Stimulated activated effector memory CD8-positive, alpha-beta T cell treated with anti-CD3 and anti-CD28 coated beads, Interleukin-12 subunit alpha, Interleukin-12 subunit beta, amount 100 ng/mL, for 72 hours (primary cell): Measurements from ENCODE around the gene IMMT.
A peak's percentile ranks its signal among the peaks of the same experiment; 100 is the strongest.
"Not testable (repeated sequence)": the region's sequence is repeated elsewhere in the genome, so short reads cannot be mapped to it uniquely, and the experiment has no call there.

Experiments used
- ATAC-seq: fragments of 150-1000 bp; cut with Tn5 transposase; 2 replicates; pipeline ENCODE4 v1.10.0; 2021
- DNase-seq, 2 donors: peaks; one replicate each; pipeline ENCODE4 v3.0.0; 2021 to 2022; ENCODE audit warnings: low spot score in 2 of 2
- H3K27ac Mint-ChIP-seq: one replicate; pipeline ENCODE4 v1.8.0; 2022; ENCODE audit warnings: mild to moderate bottlenecking, mixed read lengths
- H3K36me3 Mint-ChIP-seq: one replicate; pipeline ENCODE4 v1.8.0; 2022; ENCODE audit warnings: mild to moderate bottlenecking, mixed read lengths
- H3K4me1 Mint-ChIP-seq: one replicate; pipeline ENCODE4 v1.8.0; 2022; ENCODE audit warnings: mixed read lengths
- H3K4me3 Mint-ChIP-seq: one replicate; pipeline ENCODE4 v1.8.0; 2022; ENCODE audit warnings: mild to moderate bottlenecking, mixed read lengths
- H3K9me3 Mint-ChIP-seq: one replicate; pipeline ENCODE4 v1.8.0; 2022; ENCODE audit warnings: mixed read lengths

IMMT gene

DNA sequence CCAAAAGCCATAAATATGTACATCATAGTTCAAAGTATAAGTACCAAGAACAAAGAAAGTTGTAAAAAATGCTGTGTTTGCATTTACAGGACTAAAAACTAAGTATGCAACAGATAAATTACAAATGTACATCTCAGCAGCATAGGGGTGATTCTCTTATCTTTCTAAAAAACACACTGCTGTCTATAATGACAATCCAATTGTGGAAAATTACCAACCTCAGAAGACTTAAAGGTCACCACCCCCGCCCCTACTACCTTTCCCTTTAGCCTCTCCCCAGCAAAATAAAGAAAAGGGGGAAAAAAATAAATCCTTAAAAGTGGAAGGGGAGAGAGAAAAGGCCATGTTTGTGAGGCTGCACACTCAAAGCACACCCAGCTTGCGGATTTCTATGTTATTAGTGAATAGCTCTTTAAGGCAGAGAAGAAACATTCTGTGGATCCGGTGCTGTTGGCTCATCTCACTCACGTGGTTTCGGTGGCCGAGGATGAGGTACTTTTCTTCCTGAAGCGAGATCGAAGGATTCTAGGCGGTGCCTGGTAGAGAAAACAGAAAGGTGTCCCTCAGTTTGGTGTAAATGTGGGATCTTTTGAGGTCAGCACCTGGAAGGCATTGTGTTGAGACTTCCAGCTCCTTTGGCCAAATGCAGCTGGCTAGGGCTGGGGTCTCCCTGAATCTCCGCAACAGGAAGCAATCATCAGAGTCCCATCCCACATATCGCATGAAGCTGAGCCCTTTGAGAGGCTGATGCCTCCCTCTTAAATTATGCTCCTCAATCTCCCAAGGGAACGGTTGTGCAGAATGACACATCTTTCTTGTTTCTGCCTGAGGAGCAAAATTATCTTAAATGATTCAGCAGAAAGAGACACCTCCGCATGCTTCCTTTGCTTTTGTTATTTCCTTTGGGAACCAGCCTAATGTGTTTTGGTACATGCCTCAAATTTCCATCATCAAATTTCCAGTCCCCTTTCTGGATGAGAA lies 21.6 kb upstream of the IMMT start:
- H3K4me3 Mint-ChIP-seq, result no peak overlapping the region
- no peaks in the 10 kb centered on the region for H3K9me3 Mint-ChIP-seq
- peaks cover 25% of the 10 kb centered on the region for H3K36me3 Mint-ChIP-seq
- H3K27ac Mint-ChIP-seq, result no peak overlapping the region
- H3K4me1 Mint-ChIP-seq, result peaks cover 15% of the 10 kb centered on the region
- no peak for ATAC-seq
- no peak for DNase-seq

DNA sequence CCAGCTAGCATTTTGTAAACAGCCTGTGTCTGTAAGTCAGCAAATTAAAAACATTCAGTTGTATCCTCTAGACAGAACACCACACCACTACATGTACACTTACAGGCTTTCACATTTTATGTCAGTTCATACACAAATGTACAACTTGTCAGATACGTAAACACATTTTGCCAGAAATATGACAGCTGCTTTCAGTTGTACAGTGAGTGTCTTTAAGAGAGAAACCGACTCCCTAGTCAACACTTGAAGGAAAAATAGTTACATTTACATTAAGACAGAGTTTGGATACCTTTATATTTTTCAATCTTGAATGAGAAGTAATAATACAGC lies 19.2 kb upstream of the IMMT start:
- peak overlapping the region; percentile 77 for H3K27ac Mint-ChIP-seq
- H3K4me1 Mint-ChIP-seq, result peaks cover 6% of the 10 kb centered on the region

GRCh38 chr2:86213699-86214502 lies 18.6 kb upstream of the IMMT start:
- peaks cover 6% of the 10 kb centered on the region for H3K4me1 Mint-ChIP-seq
- H3K4me3 Mint-ChIP-seq, result no peak overlapping the region
- H3K9me3 Mint-ChIP-seq, result no peaks in the 10 kb centered on the region
- H3K36me3 Mint-ChIP-seq, result peaks cover 55% of the 10 kb centered on the region
- H3K27ac Mint-ChIP-seq, result peak overlapping the region; percentile 77
- ATAC-seq, result no peak
- no peak for DNase-seq

More for the DNA sequence above, 19.2 kb upstream of the IMMT start:
- H3K4me3 Mint-ChIP-seq, result no peak overlapping the region
- DNase-seq, result no peak
- H3K9me3 Mint-ChIP-seq, result no peaks in the 10 kb centered on the region
- ATAC-seq, result no peak
- H3K36me3 Mint-ChIP-seq, result peaks cover 49% of the 10 kb centered on the region

DNA sequence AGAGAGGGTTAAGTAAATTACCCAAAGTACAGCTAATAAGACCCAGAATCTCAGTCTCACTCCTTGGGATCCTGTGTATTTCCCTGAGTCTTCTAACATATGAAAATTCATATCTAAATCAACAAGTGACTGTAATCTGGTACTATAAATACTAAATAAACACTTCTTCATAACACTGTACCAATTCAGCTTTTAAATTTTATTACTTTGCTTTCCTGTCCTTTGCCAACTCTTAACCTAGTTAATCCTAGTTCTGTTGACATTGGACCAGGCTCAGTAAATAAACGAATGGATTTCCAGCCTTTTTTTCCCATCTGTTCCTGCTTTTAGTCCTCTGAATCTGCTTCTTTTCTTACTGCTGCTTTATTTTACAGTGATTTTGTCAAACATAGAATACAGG lies 17.8 kb upstream of the IMMT start:
- H3K27ac Mint-ChIP-seq, result no peak overlapping the region
- H3K4me3 Mint-ChIP-seq, result no peak overlapping the region
- no peak for DNase-seq
- no peaks in the 10 kb centered on the region for H3K9me3 Mint-ChIP-seq
- peaks cover 64% of the 10 kb centered on the region for H3K36me3 Mint-ChIP-seq
- H3K4me1 Mint-ChIP-seq, result peaks cover 2% of the 10 kb centered on the region
- ATAC-seq, result no peak

GRCh38 chr2:86211796-86212188 lies 16.5 kb upstream of the IMMT start:
- Mint-ChIP-seq H3K4me3 (no peak overlapping the region), H3K27ac (no peak overlapping the region), H3K4me1 (no peaks in the 10 kb centered on the region), H3K36me3 (peaks cover 76% of the 10 kb centered on the region), H3K9me3 (no peaks in the 10 kb centered on the region)
- DNase-seq (no peak), ATAC-seq (no peak)

DNA sequence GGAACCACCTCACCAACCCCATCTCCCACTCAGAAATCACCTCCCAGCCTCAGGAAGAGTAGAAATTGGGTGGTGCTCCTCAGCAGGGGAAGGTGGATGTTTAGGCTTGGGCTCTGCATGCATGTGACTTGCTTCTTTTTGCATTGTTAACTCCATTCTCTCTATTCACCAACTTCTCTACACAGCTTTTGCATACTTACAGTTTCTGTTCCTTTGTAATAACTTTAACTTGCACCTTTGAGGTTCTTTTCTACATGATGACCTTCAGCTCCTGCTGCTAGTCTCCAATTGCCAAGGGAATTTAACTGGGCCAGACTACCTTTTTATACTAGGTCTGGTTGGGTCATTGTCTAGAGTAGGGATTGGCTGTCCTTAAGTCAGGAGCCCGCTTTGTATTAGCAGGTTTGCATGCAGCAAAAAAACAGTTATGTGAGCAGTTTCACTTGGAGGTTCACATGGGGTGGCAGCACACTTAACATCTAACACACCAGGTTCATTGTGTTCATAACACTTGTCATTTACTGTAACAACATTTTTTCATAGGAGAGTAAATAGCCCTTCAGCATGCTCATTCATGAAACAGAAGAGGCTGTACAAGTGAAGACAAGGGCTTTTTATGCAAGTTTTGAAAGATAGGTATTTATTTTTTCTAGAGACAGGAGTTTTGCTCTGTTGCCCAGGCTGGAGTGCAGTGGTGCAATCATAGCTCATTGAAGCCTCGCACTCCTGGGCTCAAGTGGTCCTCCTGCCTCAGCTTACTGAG lies 16.0 kb upstream of the IMMT start:
- Mint-ChIP-seq H3K4me3 (no peak overlapping the region), H3K36me3 (peaks cover 82% of the 10 kb centered on the region), H3K4me1 (no peaks in the 10 kb centered on the region), H3K27ac (no peak overlapping the region), H3K9me3 (no peaks in the 10 kb centered on the region)
- no peak for DNase-seq
- no peak for ATAC-seq

DNA sequence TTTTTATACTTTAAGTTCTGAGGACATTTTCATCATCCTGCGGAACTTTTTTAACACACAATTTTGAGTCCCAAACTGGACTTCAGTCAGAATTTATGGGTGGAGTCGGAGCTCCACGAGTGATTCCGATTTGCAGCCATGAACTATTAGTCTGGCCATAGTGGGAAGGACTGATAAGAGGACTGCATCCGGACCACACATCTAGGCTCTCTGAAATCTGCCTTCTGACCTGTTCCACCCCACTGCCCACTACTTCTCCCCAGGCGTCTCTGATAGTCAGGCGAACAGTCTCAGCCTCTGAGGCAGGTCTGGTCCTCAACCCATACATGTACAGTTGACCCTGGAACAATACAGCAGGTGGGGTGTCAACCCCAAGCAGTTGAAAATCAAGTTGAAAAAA lies 9.2 kb upstream of the IMMT start:
- ATAC-seq (no peak), DNase-seq (no peak)
- peaks cover 63% of the 10 kb centered on the region for H3K36me3 Mint-ChIP-seq
- peaks cover 22% of the 10 kb centered on the region for H3K4me1 Mint-ChIP-seq
- H3K27ac Mint-ChIP-seq, result peak overlapping the region; percentile 5
- H3K9me3 Mint-ChIP-seq, result no peaks in the 10 kb centered on the region
- H3K4me3 Mint-ChIP-seq, result no peak overlapping the region

DNA sequence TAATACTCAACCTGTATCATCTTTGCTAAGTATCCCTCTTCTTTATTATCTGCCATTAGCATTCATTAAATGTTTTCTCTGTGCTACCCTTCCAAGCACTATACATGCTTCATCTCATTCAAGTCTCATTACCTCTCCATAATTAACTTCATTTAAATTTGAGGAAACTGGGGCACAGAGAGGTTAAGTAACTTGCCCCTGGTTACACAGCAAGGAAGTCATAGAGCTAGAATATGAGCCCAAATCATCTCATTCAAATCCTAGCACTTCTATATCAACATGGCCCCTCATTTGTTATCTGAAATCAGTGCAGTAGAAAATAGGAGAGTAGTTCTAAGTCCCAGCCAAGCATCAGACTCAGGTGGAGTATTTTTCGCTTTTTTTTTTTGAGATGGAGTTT lies 8.4 kb upstream of the IMMT start:
- no peak for DNase-seq
- Mint-ChIP-seq H3K9me3 (no peaks in the 10 kb centered on the region), H3K36me3 (peaks cover 60% of the 10 kb centered on the region), H3K4me3 (no peak overlapping the region), H3K4me1 (peaks cover 26% of the 10 kb centered on the region), H3K27ac (no peak overlapping the region)
- ATAC-seq, result no peak

DNA sequence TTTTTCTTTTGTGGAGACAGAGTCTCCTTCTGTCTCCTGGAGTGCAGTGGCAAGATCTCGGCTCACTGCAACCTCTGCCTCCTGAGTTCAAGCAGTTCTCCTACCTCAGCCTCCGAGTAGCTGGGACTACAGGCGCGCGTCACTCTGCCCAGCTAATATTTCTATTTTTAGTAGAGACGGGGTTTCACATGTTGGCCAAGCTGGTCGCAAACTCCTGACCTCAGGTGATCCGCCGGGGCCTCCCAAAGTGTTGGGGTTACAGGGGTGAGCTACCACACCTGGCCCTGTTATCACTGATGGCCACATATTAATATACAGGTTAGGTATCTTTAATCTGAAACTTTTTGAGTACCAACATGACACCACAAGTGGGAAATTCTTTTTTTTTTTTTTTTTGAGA lies 7.4 kb upstream of the IMMT start:
- H3K27ac Mint-ChIP-seq, result no peak overlapping the region
- H3K4me1 Mint-ChIP-seq, result peaks cover 26% of the 10 kb centered on the region
- no peak for ATAC-seq
- no peaks in the 10 kb centered on the region for H3K9me3 Mint-ChIP-seq
- no peak for DNase-seq
- peaks cover 51% of the 10 kb centered on the region for H3K36me3 Mint-ChIP-seq
- no peak overlapping the region for H3K4me3 Mint-ChIP-seq

GRCh38 chr2:86202336-86202692 lies 7.1 kb upstream of the IMMT start:
- H3K4me3 Mint-ChIP-seq, result no peak overlapping the region
- ATAC-seq (no peak), DNase-seq (no peak)
- peaks cover 47% of the 10 kb centered on the region for H3K36me3 Mint-ChIP-seq
- no peaks in the 10 kb centered on the region for H3K9me3 Mint-ChIP-seq
- H3K4me1 Mint-ChIP-seq, result peaks cover 26% of the 10 kb centered on the region
- no peak overlapping the region for H3K27ac Mint-ChIP-seq

DNA sequence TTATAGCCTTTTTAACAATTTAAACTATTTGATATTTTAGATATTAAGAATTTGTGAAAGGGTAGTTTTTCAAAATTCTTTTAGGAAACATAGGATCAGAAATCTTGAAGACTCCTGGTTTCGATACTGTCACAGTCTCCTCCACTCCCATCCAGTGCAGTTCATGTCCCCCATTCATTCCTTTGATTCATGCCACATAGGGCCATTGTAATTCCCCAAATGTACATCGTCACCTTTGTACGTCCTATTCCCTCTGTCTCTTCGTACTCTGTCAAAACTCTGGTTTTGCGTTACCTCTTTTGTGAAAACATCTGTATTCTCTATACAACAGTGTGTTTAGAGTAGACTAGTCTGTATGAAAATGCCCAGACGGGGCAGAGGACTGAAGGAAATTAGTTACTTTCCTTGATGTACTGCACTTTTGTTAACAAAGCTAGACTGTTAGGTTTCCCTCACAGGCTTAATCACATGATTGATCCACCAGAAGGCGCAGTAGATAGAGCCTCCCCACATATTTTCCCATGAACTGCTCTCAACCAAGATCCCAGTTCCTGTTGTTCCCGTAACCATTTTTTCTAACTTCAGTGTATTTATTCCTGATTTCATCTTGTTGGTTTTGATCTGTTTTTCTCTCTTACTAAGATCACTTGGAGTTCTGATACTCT lies 6.5 kb upstream of the IMMT start:
- no peak overlapping the region for H3K27ac Mint-ChIP-seq
- H3K36me3 Mint-ChIP-seq, result peaks cover 42% of the 10 kb centered on the region
- peaks cover 30% of the 10 kb centered on the region for H3K4me1 Mint-ChIP-seq
- no peak overlapping the region for H3K4me3 Mint-ChIP-seq
- ATAC-seq (no peak), DNase-seq (no peak)
- no peaks in the 10 kb centered on the region for H3K9me3 Mint-ChIP-seq

DNA sequence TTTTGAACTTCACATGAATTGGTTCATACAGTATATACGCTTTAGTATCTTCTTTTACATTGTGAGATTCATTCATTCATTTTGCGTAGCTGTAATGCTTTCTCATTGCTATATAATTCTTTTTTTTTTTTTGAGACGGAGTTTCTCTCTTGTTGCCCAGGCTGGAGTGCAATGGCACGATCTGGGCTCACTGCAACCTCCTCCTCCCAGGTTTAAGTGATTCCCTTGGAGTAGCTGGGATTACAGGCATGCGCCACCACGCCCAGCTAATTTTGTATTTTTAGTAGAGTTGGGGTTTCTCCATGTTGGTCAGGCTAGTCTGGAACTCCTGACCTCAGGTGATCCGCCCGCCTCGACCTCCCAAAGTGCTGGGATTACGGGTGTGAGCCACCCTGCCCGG lies 5.3 kb upstream of the IMMT start:
- peaks cover 38% of the 10 kb centered on the region for H3K4me1 Mint-ChIP-seq
- H3K9me3 Mint-ChIP-seq, H3K27ac Mint-ChIP-seq, DNase-seq, ATAC-seq: not testable (repeated sequence)
- peaks cover 30% of the 10 kb centered on the region for H3K36me3 Mint-ChIP-seq
- H3K4me3 Mint-ChIP-seq, result peak overlapping the region; percentile 89

DNA sequence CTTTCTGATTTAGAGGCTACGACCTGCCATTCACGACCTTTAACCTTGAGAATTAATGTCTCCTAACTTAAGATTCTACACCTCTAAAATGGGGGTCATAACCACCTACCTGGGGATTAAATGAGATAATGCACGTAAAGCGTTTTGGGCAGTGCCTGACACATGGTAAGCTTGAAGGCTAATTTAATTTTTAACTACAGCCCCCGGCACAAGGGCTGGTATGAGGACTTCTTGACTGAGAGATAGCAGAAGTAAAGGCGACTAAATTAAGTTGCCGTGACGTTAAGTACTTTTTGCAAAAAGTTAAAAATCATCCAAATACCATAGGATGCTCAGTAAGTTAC lies 4.5 kb upstream of the IMMT start:
- H3K27ac Mint-ChIP-seq, result peak overlapping the region; percentile 91
- H3K4me1 Mint-ChIP-seq, result peaks cover 45% of the 10 kb centered on the region
- ATAC-seq, result no peak

DNA sequence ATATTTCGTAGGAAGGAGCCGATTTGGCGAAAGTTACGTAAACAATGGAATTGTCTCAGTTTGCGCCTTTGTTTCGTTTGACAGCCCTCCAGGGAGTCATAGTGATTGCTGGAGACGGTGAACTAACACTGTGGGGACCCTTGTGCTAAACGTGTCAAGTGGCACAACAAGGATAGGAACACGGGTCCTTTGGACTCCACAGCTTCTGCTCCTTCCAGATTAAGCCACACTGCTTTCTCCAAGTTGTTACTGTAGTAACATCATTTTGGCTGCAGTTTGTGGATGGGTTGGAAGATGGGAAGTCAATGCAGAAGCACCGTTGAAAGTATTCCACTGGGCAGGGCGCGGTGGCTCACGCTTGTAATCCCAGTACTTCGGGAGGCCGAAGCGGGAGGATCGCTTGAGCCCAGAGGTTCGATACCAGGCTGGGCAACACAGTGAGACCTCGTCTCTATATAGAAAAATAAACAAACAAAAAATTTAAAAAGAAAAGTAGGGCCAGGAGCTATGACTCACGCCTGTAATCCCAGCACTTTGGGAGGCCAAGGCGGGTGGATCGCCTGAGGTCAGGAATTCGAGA lies 636 bp upstream of the IMMT start:
- H3K27ac Mint-ChIP-seq, result peak overlapping the region; percentile 98
- no peaks in the 10 kb centered on the region for H3K9me3 Mint-ChIP-seq
- DNase-seq (no peak), ATAC-seq (no peak)
- peaks cover 59% of the 10 kb centered on the region for H3K4me1 Mint-ChIP-seq
- peak overlapping the region; percentile 99 for H3K4me3 Mint-ChIP-seq
- peaks cover 47% of the 10 kb centered on the region for H3K36me3 Mint-ChIP-seq

More for the DNA sequence above, 4.5 kb upstream of the IMMT start:
- no peak for DNase-seq
- no peaks in the 10 kb centered on the region for H3K9me3 Mint-ChIP-seq
- H3K36me3 Mint-ChIP-seq, result peaks cover 34% of the 10 kb centered on the region
- peak overlapping the region; percentile 89 for H3K4me3 Mint-ChIP-seq

DNA sequence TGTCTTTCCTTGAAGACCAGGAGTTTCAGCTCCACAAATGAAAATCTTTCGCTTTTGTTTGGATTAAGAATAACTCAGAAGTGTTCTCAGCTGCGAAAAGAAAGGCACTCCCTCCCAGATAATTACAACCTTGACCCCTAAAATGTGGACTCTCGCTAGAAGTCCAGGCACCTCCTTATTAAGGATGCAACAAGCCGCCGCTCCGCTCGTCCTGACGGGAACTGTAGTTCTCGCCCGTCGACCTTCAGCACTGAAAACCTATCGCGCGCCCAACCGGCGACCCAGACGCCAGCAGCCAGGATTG lies 559 bp downstream of the IMMT start:
- peaks cover 64% of the 10 kb centered on the region for H3K4me1 Mint-ChIP-seq
- ATAC-seq (no peak), DNase-seq (no peak)
- no peaks in the 10 kb centered on the region for H3K9me3 Mint-ChIP-seq
- peaks cover 59% of the 10 kb centered on the region for H3K36me3 Mint-ChIP-seq
- peak overlapping the region; percentile 98 for H3K27ac Mint-ChIP-seq
- H3K4me3 Mint-ChIP-seq, result peak overlapping the region; percentile 99
